SK-N-SH (cell line): ENCODE measurements around the gene SLC25A30. TPM values are rescaled to one million over a fixed set of nuclear protein-coding genes. Genes with fewer than 3 reads are reported as not detected.
"Not testable (repeated sequence)": the region's sequence is repeated elsewhere in the genome, so short reads cannot be mapped to it uniquely, and the experiment has no call there.

Source experiments
- CTCF ChIA-PET: fragments of 300-600, 350-600 bp; formaldehyde crosslinking; extraction: SDS; loops from one replicate; lab custom pipeline; 2021; lab: Yijun Ruan, JAX
- POLR2A ChIA-PET: fragments of 350-600 bp; sonication (Branson Sonifier 250); formaldehyde crosslinking; extraction: SDS; loops from one replicate; lab custom pipeline; 2020; ENCODE audit warnings: antibody characterized with exemption, inconsistent platforms; lab: Yijun Ruan, JAX
- DNase-seq: peaks from one replicate; pipeline ENCODE4 v3.0.0; 2012
- H2AFZ ChIP-seq: fragments of 200-600 bp; sonication (generic); 2 replicates; pipeline ENCODE4 v1.8.1; 2016; ENCODE audit warnings: antibody characterized with exemption, mild to moderate bottlenecking, low read depth
- H3F3A ChIP-seq: fragments of 200-600 bp; sonication (generic); replicated peaks from 2 replicates; pipeline ENCODE3; 2016; ENCODE audit warnings: antibody characterized with exemption, mild to moderate bottlenecking; ENCODE audit not compliant: insufficient read depth
- H3K27ac ChIP-seq, 2 experiments: fragments of 200-500 bp in 1 of 2; fragments of 200-600 bp in 1 of 2; sonication (Bioruptor generic) in 1 of 2; sonication (generic), shearing (Covaris generic) in 1 of 2; 2 replicates each; pipeline versions ENCODE4 v1.5.1 to v1.6.1; 2014 to 2016; ENCODE audit warnings: low read depth in 2 of 2, inconsistent platforms in 1 of 2, low read length in 1 of 2, mild to moderate bottlenecking in 1 of 2, mixed read lengths in 1 of 2
- H3K27me3 ChIP-seq: fragments of 200-600 bp; sonication (generic), shearing (Covaris generic); 2 replicates; pipeline ENCODE4 v1.6.1; 2016; ENCODE audit warnings: mixed run types; ENCODE audit not compliant: insufficient read depth
- H3K36me3 ChIP-seq, 2 experiments: fragments of 200-500 bp in 1 of 2; fragments of 200-600 bp in 1 of 2; sonication (Bioruptor generic) in 1 of 2; sonication (generic) in 1 of 2; replicated peaks in 1 of 2; 2 replicates each; pipeline versions ENCODE3 to v1.5.1; 2014 to 2016; ENCODE audit warnings: low read length in 1 of 2, mild to moderate bottlenecking in 1 of 2; ENCODE audit not compliant: insufficient read depth in 2 of 2, control insufficient read depth in 1 of 2
- H3K4me1 ChIP-seq, 2 experiments: fragments of 200-500 bp in 1 of 2; fragments of 200-600 bp in 1 of 2; sonication (Bioruptor generic) in 1 of 2; sonication (generic), shearing (Covaris generic) in 1 of 2; 2 replicates each; pipeline versions ENCODE4 v1.5.1 to v1.6.1; 2014 to 2016; ENCODE audit warnings: low read depth in 1 of 2, low read length in 1 of 2, mixed run types in 1 of 2; ENCODE audit not compliant: insufficient read depth in 2 of 2, control insufficient read depth in 1 of 2
- H3K4me2 ChIP-seq: fragments of 200-600 bp; sonication (generic), shearing (Covaris generic); 2 replicates; pipeline ENCODE4 v1.6.1; 2017; ENCODE audit warnings: mixed run types
- H3K4me3 ChIP-seq, 2 experiments: fragments of 200-500 bp in 1 of 2; fragments of 200-600 bp in 1 of 2; sonication (Bioruptor generic) in 1 of 2; sonication (generic), shearing (Covaris generic) in 1 of 2; 2 replicates each; pipeline versions ENCODE4 v1.5.1 to v1.8.1; 2014 to 2016; ENCODE audit warnings: low read depth in 2 of 2, inconsistent platforms in 1 of 2, low read length in 1 of 2, mild to moderate bottlenecking in 1 of 2, mixed read lengths in 1 of 2, moderate library complexity in 1 of 2
- H3K79me2 ChIP-seq: fragments of 200-600 bp; sonication (generic); 2 replicates; pipeline ENCODE4 v1.8.1; 2017; ENCODE audit warnings: mild to moderate bottlenecking; ENCODE audit not compliant: insufficient read depth
- H3K9ac ChIP-seq: fragments of 200-600 bp; sonication (generic); 2 replicates; pipeline ENCODE4 v1.6.1; 2017; ENCODE audit warnings: mixed run types
- H3K9me2 ChIP-seq: fragments of 200-600 bp; sonication (generic); 2 replicates; pipeline ENCODE4 v1.6.1; 2017; ENCODE audit warnings: mixed run types
- H3K9me3 ChIP-seq: fragments of 200-600 bp; sonication (generic); 2 replicates; pipeline ENCODE4 v1.6.1; 2017; ENCODE audit warnings: mixed run types, mild to moderate bottlenecking, moderate library complexity
- H4K20me1 ChIP-seq: fragments of 200-600 bp; sonication (generic); 2 replicates; pipeline ENCODE4 v1.6.1; 2017; ENCODE audit warnings: mild to moderate bottlenecking, mixed run types; ENCODE audit not compliant: insufficient read depth
- CHD2 ChIP-seq: fragments of 150-350 bp; IDR thresholded peaks from 2 replicates; pipeline ENCODE4 v1.6.1; 2018; ENCODE audit warnings: low read length; ENCODE audit not compliant: partially characterized antibody
- CTCF ChIP-seq: fragments of 200-600 bp; sonication (generic); IDR thresholded peaks from 2 replicates; pipeline ENCODE4 v1.6.1; 2017; ENCODE audit warnings: antibody characterized with exemption, mild to moderate bottlenecking, moderate library complexity
- ELF1 ChIP-seq: IDR thresholded peaks from 2 replicates; pipeline ENCODE4 v1.4.0; 2012
- EZH2phosphoT487 ChIP-seq: fragments of 200-600 bp; sonication (generic); IDR thresholded peaks from 2 replicates; pipeline ENCODE4 v1.6.1; 2017; ENCODE audit warnings: low read depth, mixed run types, mild to moderate bottlenecking, antibody characterized with exemption, moderate library complexity, borderline replicate concordance
- FOSL2 ChIP-seq: IDR thresholded peaks from 2 replicates; pipeline ENCODE4 v1.4.0; 2012; ENCODE audit warnings: low read depth, mild to moderate bottlenecking, moderate library complexity, borderline replicate concordance
- FOXM1 ChIP-seq: IDR thresholded peaks from 2 replicates; pipeline ENCODE4 v1.4.0; 2012; ENCODE audit warnings: low read depth, mild to moderate bottlenecking
- GATA2 ChIP-seq: sonication (generic); formaldehyde crosslinking; IDR thresholded peaks from 2 replicates; pipeline ENCODE4 v1.5.0; 2020; ENCODE audit warnings: mild to moderate bottlenecking, missing genetic modification reagents
- IRF3 ChIP-seq: fragments of 150-350 bp; IDR thresholded peaks from 2 replicates; pipeline ENCODE4 v1.6.1; 2016; ENCODE audit warnings: mild to moderate bottlenecking, low read depth, low read length
- JUND ChIP-seq: IDR thresholded peaks from 2 replicates; pipeline ENCODE4 v1.4.0; 2012
- MAX ChIP-seq: IDR thresholded peaks from 2 replicates; pipeline ENCODE4 v1.4.0; 2012; ENCODE audit warnings: low read depth
- MXI1 ChIP-seq: IDR thresholded peaks from 2 replicates; pipeline ENCODE4 v1.6.1; 2012; ENCODE audit warnings: mild to moderate bottlenecking, low read depth, low read length, improper control_type of control experiment
- NFIC ChIP-seq: IDR thresholded peaks from 2 replicates; pipeline ENCODE4 v1.4.0; 2012; ENCODE audit warnings: borderline replicate concordance
- PBX3 ChIP-seq: IDR thresholded peaks from 2 replicates; pipeline ENCODE4; 2012
- POLR2AphosphoS5 ChIP-seq: IDR thresholded peaks from 2 replicates; pipeline ENCODE4 v1.6.1; 2012; ENCODE audit warnings: low read depth, low read length
- REST ChIP-seq: IDR thresholded peaks from 2 replicates; pipeline ENCODE4 v1.6.1; 2012; ENCODE audit warnings: mild to moderate bottlenecking, low read depth, low read length, moderate library complexity
- RFX5 ChIP-seq: IDR thresholded peaks from 2 replicates; pipeline ENCODE4 v1.6.1; 2012; ENCODE audit warnings: mild to moderate bottlenecking, improper control_type of control experiment, low read length
- SMC3 ChIP-seq: IDR thresholded peaks from 2 replicates; pipeline ENCODE4 v1.6.1; 2012; ENCODE audit warnings: low read depth, low read length, improper control_type of control experiment
- TAF1 ChIP-seq: IDR thresholded peaks from 2 replicates; pipeline ENCODE4 v1.6.1; 2012; ENCODE audit warnings: low read depth, mild to moderate bottlenecking, low read length, moderate library complexity, borderline replicate concordance
- TEAD4 ChIP-seq: IDR thresholded peaks from 2 replicates; pipeline ENCODE4 v1.4.0; 2012; ENCODE audit warnings: mild to moderate bottlenecking, borderline replicate concordance; ENCODE audit not compliant: insufficient read depth
- WGBS: methylation state at CpG from one replicate; pipeline ENCODE4 v1.1.6; 2017; ENCODE audit warnings: low lambda C conversion rate; 5-methylcytosine and 5-hydroxymethylcytosine counted together
- polyA plus RNA-seq, 3 experiments: library from polyadenylated mRNA; depleted of rRNA; stranded (reverse); fragments of >200 nt; gene quantifications; 2 replicates each; pipeline ENCODE4 v1.2.3, GENCODE V29; 2012

SLC25A30 gene
- polyA plus RNA-seq, 1 of the 3 experiments (the other 2 are of a cell fraction): 9.6 TPM

GRCh38 chr13:45384474-45385174 lies 33.5 kb downstream of the SLC25A30 start:
- Histone ChIP-seq H3K79me2 (no peaks in the 10 kb centered on the region), H3K36me3 (peaks cover 0 to 4% of the 10 kb centered on the region in 2 experiments), H3F3A (no peaks in the 10 kb centered on the region), H4K20me1 (no peaks in the 10 kb centered on the region), H3K9me2 (no peaks in the 10 kb centered on the region), H3K4me2 (no peak overlapping the region), H3K4me1 (peaks cover 0 to 2% of the 10 kb centered on the region in 2 experiments; a peak in 1 of 4 replicates), H3K27me3 (no peaks in the 10 kb centered on the region), H3K9me3 (no peaks in the 10 kb centered on the region), H3K4me3 (no peak overlapping the region), H3K27ac (no peak overlapping the region), H2AFZ (no peak overlapping the region), H3K9ac (no peak overlapping the region)
- no peak for DNase-seq
- WGBS: 79% methylated on average over 4 of the region's 4 CpGs
- TF ChIP-seq POLR2AphosphoS5 (no peak), MXI1 (no peak), CTCF (no peak), PBX3 (no peak), GATA2 (CRISPR knock-in tag) (no peak), MAX (no peak), ELF1 (no peak), TAF1 (no peak), EZH2phosphoT487 (no peak), FOXM1 (no peak), SMC3 (no peak), IRF3 (no peak), CHD2 (no peak), TEAD4 (no peak), REST (no peak), NFIC (no peak), RFX5 (no peak), FOSL2 (no peak), JUND (no peak)
- ChIA-PET POLR2A (no interaction called here), CTCF (interaction anchor here (0.7 to 1.9 kb wide), 4 partner anchors 9 to 44 kb away, joined by 3 to 12 read pairs (median 5); partner anchors contain the start of gene TPT1)

GRCh38 chr13:45382739-45383138 lies 35.4 kb downstream of the SLC25A30 start:
- H3K36me3 ChIP-seq: not testable (repeated sequence)

More at GRCh38 chr13:45382739-45383138, 35.4 kb downstream of the SLC25A30 start:
- H3F3A ChIP-seq, DNase-seq, H4K20me1 ChIP-seq, H3K4me1 ChIP-seq, H3K4me2 ChIP-seq, H3K27ac ChIP-seq, H2AFZ ChIP-seq, H3K9ac ChIP-seq, H3K9me3 ChIP-seq, CTCF ChIA-PET, POLR2A ChIA-PET, H3K79me2 ChIP-seq, H3K27me3 ChIP-seq, H3K9me2 ChIP-seq, H3K4me3 ChIP-seq: not testable (repeated sequence)
- 94% methylated on average over 8 of the region's 8 CpGs for WGBS
